Breast epithelium (tissue), 4 donors: ENCODE measurements around the gene ARHGEF25. TPM values are rescaled to one million over a fixed set of nuclear protein-coding genes. Genes with fewer than 3 reads are reported as not detected.

Experiments
- DNase-seq, 2 donors: peaks; one replicate each; pipeline ENCODE4 v3.0.0-alpha.2; 2019; ENCODE audit warnings: low spot score in 2 of 2
- H3K27ac ChIP-seq, 2 donors: fragments of 200-600 bp; sonication (generic) in 1 of 2; one replicate each; pipeline ENCODE4 v1.5.1; 2016 to 2019; ENCODE audit warnings: mild to moderate bottlenecking in 1 of 2
- H3K27me3 ChIP-seq, 2 donors: fragments of 200-600 bp; sonication (generic) in 1 of 2; one replicate each; pipeline versions ENCODE4 v1.5.1 to v1.6.0; 2017 to 2019; ENCODE audit warnings: control low read depth in 1 of 2, mild to moderate bottlenecking in 1 of 2
- H3K36me3 ChIP-seq: fragments of 200-600 bp; one replicate; pipeline ENCODE4 v1.5.1; 2019
- H3K4me1 ChIP-seq, 2 donors: fragments of 200-600 bp; sonication (generic); one replicate each; pipeline ENCODE4 v1.5.1; 2016 to 2019; ENCODE audit warnings: control low read depth in 1 of 2
- H3K4me3 ChIP-seq, 3 donors: fragments of 200-600 bp; sonication (generic); 1 replicate in 2 of 3; 2 replicates in 1 of 3; pipeline ENCODE4 v1.5.1; 2016 to 2019; ENCODE audit warnings: mild to moderate bottlenecking in 3 of 3, moderate library complexity in 2 of 3
- H3K9me3 ChIP-seq, 2 donors: fragments of 200-600 bp; sonication (generic) in 1 of 2; one replicate each; pipeline ENCODE4 v1.5.1; 2016 to 2019; ENCODE audit warnings: control low read depth in 1 of 2
- CTCF ChIP-seq, 3 donors: fragments of 450-650 bp; IDR thresholded peaks; one replicate each; pipeline ENCODE4 v1.5.1; 2016 to 2017; ENCODE audit warnings: antibody characterized with exemption in 3 of 3, mild to moderate bottlenecking in 3 of 3, moderate library complexity in 3 of 3
- POLR2A ChIP-seq: fragments of 450-650 bp; IDR thresholded peaks from one replicate; pipeline ENCODE4 v1.6.1; 2016; ENCODE audit warnings: antibody characterized with exemption, mild to moderate bottlenecking, moderate library complexity
- POLR2AphosphoS5 ChIP-seq, 3 donors: sonication (generic); formaldehyde crosslinking; IDR thresholded peaks; one replicate each; pipeline ENCODE4 v1.6.1; 2017; ENCODE audit warnings: antibody characterized with exemption in 3 of 3
- intact Hi-C: fragments of 100-400 bp; cut with DNase I; formaldehyde crosslinking; loops from one replicate; pipeline ENCODE4 v1.15.1; 2023; ENCODE audit warnings: low total_unique reads
- total RNA-seq, 3 donors: library from RNA; depleted of rRNA; stranded (reverse); fragments of >200 nt; gene quantifications; one replicate each; pipeline ENCODE4 v1.1.0, GENCODE V29; 2016

ARHGEF25 gene
- total RNA-seq, 3 donors from 2014 or later, result 8.3 to 28.2 (median 19.2) TPM

GRCh38 chr12:57582440-57582839 lies 28.8 kb upstream of the ARHGEF25 start:
- Histone ChIP-seq H3K4me1 (no peaks in the 10 kb centered on the region), H3K4me3 (no peak overlapping the region), H3K36me3 (no peaks in the 10 kb centered on the region), H3K9me3 (no peaks in the 10 kb centered on the region), H3K27ac (no peak overlapping the region), H3K27me3 (no peaks in the 10 kb centered on the region)
- intact Hi-C loops, result loop anchor here (5.0 kb wide), 1 partner anchor 35 kb away; no protein-coding TSS in a partner anchor
- TF ChIP-seq POLR2A, result no peak
- no peak for TF ChIP-seq CTCF (IDR thresholded peaks at IDR 0.05)
- no peak for TF ChIP-seq POLR2AphosphoS5 (IDR thresholded peaks at IDR 0.05)
- DNase-seq, result no peak

GRCh38 chr12:57583008-57583831 lies 28.0 kb upstream of the ARHGEF25 start:
- no peaks in the 10 kb centered on the region for H3K27me3 ChIP-seq
- intact Hi-C loops, result loop anchor here (5.0 kb wide), 1 partner anchor 34 kb away; no protein-coding TSS in a partner anchor
- H3K4me3 ChIP-seq, result no peak overlapping the region
- H3K4me1 ChIP-seq, result no peaks in the 10 kb centered on the region
- no peaks in the 10 kb centered on the region for H3K36me3 ChIP-seq
- no peaks in the 10 kb centered on the region for H3K9me3 ChIP-seq
- H3K27ac ChIP-seq, result no peak overlapping the region
- peak; percentile 49 to 54 for DNase-seq
- no peak for TF ChIP-seq POLR2A
- peak; percentile 92 to 97 (median 97) for TF ChIP-seq CTCF (IDR thresholded peaks at IDR 0.05)

DNA sequence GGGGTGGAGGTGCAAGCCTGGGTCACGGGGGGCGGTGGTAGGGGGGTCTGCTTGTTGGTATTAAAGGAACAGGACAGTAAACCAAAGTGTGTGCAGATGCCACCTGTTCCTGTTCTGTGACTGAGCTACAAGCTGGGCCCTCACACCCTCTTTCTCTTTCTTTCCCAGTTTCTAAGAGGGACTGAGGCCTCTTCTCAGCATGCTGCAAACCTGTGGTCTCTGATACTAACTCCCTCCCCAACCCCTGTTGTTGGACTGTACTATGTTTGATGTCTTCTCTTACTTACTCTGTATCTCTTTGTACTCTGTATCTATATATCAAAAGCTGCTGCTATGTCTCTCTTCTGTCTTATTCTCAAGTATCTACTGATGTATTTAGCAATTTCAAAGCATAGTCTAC lies 27.2 kb upstream of the ARHGEF25 start:
- Histone ChIP-seq H3K27ac (no peak overlapping the region), H3K4me1 (no peaks in the 10 kb centered on the region), H3K36me3 (no peaks in the 10 kb centered on the region), H3K9me3 (no peaks in the 10 kb centered on the region), H3K27me3 (no peaks in the 10 kb centered on the region), H3K4me3 (no peak overlapping the region)
- TF ChIP-seq POLR2A (no peak), POLR2AphosphoS5 (IDR thresholded peaks at IDR 0.05) (no peak), CTCF (IDR thresholded peaks at IDR 0.05) (no peak)
- DNase-seq, result peak in 1 of 2 donors; percentile 24
- intact Hi-C loops, result loop anchor here (5.0 kb wide), 1 partner anchor 33 kb away; no protein-coding TSS in a partner anchor

DNA sequence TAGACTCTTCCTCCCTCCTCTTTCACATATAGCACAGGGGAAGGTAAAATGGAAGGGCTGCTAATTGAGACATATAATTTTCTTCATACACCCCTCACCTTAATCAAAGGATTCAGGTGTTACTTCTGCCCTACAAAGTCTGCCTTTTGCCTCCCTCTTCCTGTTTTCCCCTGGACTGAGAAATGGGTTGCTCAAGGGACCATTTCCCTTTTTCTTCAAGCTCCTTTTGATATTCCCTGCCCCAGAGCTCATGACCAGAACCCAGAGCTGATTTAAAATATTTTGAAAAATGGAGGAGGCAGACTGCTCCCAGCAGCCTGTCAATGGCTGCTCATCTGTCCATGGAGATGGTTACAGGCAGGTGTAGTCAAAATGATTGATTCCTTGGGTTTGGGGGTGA lies 26.5 kb upstream of the ARHGEF25 start:
- intact Hi-C loops, result loop anchor here (5.0 kb wide), 1 partner anchor 33 kb away; no protein-coding TSS in a partner anchor
- no peaks in the 10 kb centered on the region for H3K36me3 ChIP-seq
- no peaks in the 10 kb centered on the region for H3K27me3 ChIP-seq
- no peak for DNase-seq
- no peaks in the 10 kb centered on the region for H3K4me1 ChIP-seq
- H3K9me3 ChIP-seq, result no peaks in the 10 kb centered on the region
- H3K27ac ChIP-seq, result no peak overlapping the region
- no peak overlapping the region for H3K4me3 ChIP-seq
- no peak for TF ChIP-seq CTCF (IDR thresholded peaks at IDR 0.05)
- TF ChIP-seq POLR2AphosphoS5 (IDR thresholded peaks at IDR 0.05), result no peak
- TF ChIP-seq POLR2A, result no peak

- Histone ChIP-seq H3K27ac (no peak overlapping the region), H3K9me3 (no peaks in the 10 kb centered on the region), H3K4me1 (no peaks in the 10 kb centered on the region), H3K27me3 (no peaks in the 10 kb centered on the region), H3K36me3 (no peaks in the 10 kb centered on the region), H3K4me3 (no peak overlapping the region)
- intact Hi-C loops, result no loop called here
- TF ChIP-seq POLR2AphosphoS5 (IDR thresholded peaks at IDR 0.05), result no peak
- TF ChIP-seq CTCF (IDR thresholded peaks at IDR 0.05), result no peak
- TF ChIP-seq POLR2A, result no peak
- no peak for DNase-seq
Observed at GRCh38 chr12:57585156-57585555, 26.1 kb upstream of the ARHGEF25 start.
